Gastroesophageal sphincter (tissue), 3 donors: ENCODE results near the gene RUNX3.

Experiments
- CTCF ChIP-seq, 4 experiments: fragments of 200-600 bp in 2 of 4; fragments of 450-650 bp in 2 of 4; sonication (generic) in 1 of 4; IDR thresholded peaks; one replicate each; pipeline ENCODE4 v1.5.1; 2017 to 2019; ENCODE audit warnings: antibody characterized with exemption in 4 of 4, mild to moderate bottlenecking in 2 of 4, moderate library complexity in 2 of 4
- EP300 ChIP-seq: sonication (generic); formaldehyde crosslinking; IDR thresholded peaks from one replicate; pipeline ENCODE4 v1.6.1; 2017; ENCODE audit warnings: antibody characterized with exemption, mild to moderate bottlenecking
- POLR2A ChIP-seq, 2 donors: fragments of 450-650 bp; IDR thresholded peaks; one replicate each; pipeline ENCODE4 v1.6.1; 2017; ENCODE audit warnings: antibody characterized with exemption in 2 of 2, mild to moderate bottlenecking in 2 of 2, moderate library complexity in 1 of 2
- POLR2AphosphoS5 ChIP-seq: sonication (generic); formaldehyde crosslinking; IDR thresholded peaks from one replicate; pipeline ENCODE4 v1.6.1; 2017; ENCODE audit warnings: antibody characterized with exemption

- TF ChIP-seq CTCF (IDR thresholded peaks at IDR 0.05) (no peak), POLR2AphosphoS5 (no peak), POLR2A (IDR thresholded peaks at IDR 0.05) (no peak), EP300 (no peak)
Observed at GRCh38 chr1:24936684-24937083, 6.6 kb upstream of the RUNX3 start.
